ENCODE results near the gene GPAT2. TPM values are rescaled to one million over a fixed set of nuclear protein-coding genes. Genes with fewer than 3 reads are reported as not detected.
A peak's percentile ranks its signal among the peaks of the same experiment; 100 is the strongest.
"Not testable (repeated sequence)": the region's sequence is repeated elsewhere in the genome, so short reads cannot be mapped to it uniquely, and the experiment has no call there.

Gene GPAT2
- total and polyA plus RNA-seq, 2 of the 13 experiments (the other 11 are each of a cell fraction or from before 2014, with no cell fraction given): not detected

DNA sequence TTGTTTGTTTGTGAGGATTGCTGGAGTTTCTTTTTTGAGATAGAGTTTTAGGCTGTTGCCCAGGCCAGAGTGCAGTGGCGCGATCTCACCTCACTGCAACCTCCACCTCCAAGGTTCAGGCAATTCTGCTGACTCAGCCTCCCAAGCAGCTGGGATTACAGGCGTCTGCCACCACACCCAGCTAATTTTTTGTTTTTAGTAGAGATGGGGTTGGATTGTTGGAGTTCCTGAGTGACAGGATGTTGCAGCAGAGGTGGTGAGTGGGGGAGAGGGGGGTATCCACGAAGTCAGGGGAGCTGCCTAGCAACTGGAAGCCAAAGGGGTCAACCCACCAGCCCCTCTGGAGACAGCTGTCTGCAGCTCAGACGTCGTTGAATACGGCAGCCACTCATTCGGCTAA is 35.2 kb upstream of the GPAT2 start:
- H3K36me3 ChIP-seq (replicated peaks in 1 of 2; ENCODE audit: control insufficient read depth in 1 of 2, insufficient read depth in 2 of 2, low read length in 2 of 2); ATAC-seq; H3K27me3 ChIP-seq (ENCODE audit: control insufficient read depth in 1 of 2, insufficient read depth in 2 of 2, low read length in 2 of 2); H3K9me3 ChIP-seq (ENCODE audit: low read length); CTCF ChIA-PET (ENCODE audit: low intra/inter-chr PET ratio, low total read pairs); H4K20me1 ChIP-seq (ENCODE audit: insufficient read depth, low read length); DNase-seq (ENCODE audit: low spot score); FAIRE-seq; BruUV-seq (replicated peaks); H3K4me2 ChIP-seq (ENCODE audit: low read depth, low read length); H3K27ac ChIP-seq (ENCODE audit: extremely low read length, insufficient read depth, low read length); H3K9ac ChIP-seq (ENCODE audit: insufficient read depth, low read depth, low read length); H2AFZ ChIP-seq (ENCODE audit: low read length); H3K4me3 ChIP-seq (replicated peaks in 1 of 3; ENCODE audit: insufficient read depth in 1 of 3, low read depth in 2 of 3, low read length in 3 of 3); POLR2A ChIA-PET; H3K79me2 ChIP-seq (ENCODE audit: insufficient read depth, low read length): not testable (repeated sequence)
- H3K4me1 ChIP-seq (ENCODE audit: insufficient read depth, low read length): peaks cover 48% of the 10 kb centered on the region
- intact Hi-C loops (cut with micrococcal nuclease; ENCODE audit: unreplicated experiment): loop anchor here (10.0 kb wide), 1 partner anchor 45 kb away; the partner anchor contains the start of gene ADRA2B
- WGBS (ENCODE audit: low lambda C conversion rate): 46% methylated on average over 6 of the region's 8 CpGs
- 0 out of 2 replicates have a peak, but pooled peaks have one; percentile 11 for TF ChIP-seq MAFF (IDR thresholded peaks at IDR 0.05; ENCODE audit: low read depth, low read length)
- in situ Hi-C loops (cut with HindIII; ENCODE audit: extremely low pct_ligation_motif_present, low pct_unique_long_range_greater_than_20kb): loop anchor here (25.0 kb wide), 1 partner anchor 1592 kb away; the partner anchor contains the start of genes ACTR1B and C2orf92

DNA sequence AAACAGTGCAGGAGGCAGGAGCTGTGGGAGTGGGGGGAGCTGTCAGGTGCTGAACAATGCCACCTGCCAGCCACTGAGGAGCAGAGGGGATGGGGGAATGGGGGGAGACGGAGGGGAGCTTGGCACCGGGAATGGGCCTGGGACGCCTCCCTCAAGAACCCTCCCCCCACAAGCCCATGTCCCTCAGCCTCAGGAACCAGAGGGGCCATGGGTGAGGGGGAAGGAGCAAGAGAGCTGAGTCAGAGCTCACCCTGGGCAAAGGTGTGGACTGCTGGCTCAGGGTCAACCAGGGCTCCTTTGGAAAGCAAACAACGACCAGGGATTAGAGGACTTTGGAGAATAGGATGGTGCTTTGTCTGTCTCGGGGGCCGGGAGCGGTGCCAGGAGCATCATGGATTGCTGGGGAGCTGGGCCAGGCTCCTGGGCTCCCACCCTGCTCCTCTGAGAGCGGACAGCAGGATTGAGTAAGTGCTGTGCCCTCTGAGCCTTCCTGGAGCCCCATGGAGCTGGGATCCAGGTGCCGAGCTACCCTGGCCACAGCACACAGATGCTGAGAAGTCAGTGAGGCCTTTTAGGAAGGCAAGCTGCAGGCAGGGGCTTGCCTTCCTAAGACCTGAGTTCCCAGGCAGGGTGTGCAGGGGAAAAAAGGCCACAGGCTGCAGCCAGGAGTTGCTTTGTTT is 33.3 kb upstream of the GPAT2 start:
- DNase-seq (ENCODE audit: low spot score): peak; percentile 98
- H3K27me3 ChIP-seq (ENCODE audit: control insufficient read depth in 1 of 2, insufficient read depth in 2 of 2, low read length in 2 of 2); H2AFZ ChIP-seq (ENCODE audit: low read length); H3K9ac ChIP-seq (ENCODE audit: insufficient read depth, low read depth, low read length); H3K36me3 ChIP-seq (replicated peaks in 1 of 2; ENCODE audit: control insufficient read depth in 1 of 2, insufficient read depth in 2 of 2, low read length in 2 of 2); BruUV-seq (replicated peaks); H4K20me1 ChIP-seq (ENCODE audit: insufficient read depth, low read length); H3K9me3 ChIP-seq (ENCODE audit: low read length); CTCF ChIA-PET (ENCODE audit: low intra/inter-chr PET ratio, low total read pairs); H3K79me2 ChIP-seq (ENCODE audit: insufficient read depth, low read length); TF ChIP-seq CREM (CRISPR knock-in tag; IDR thresholded peaks at IDR 0.05): not testable (repeated sequence)
- ATAC-seq: peak; percentile 87
- peak overlapping the region; percentile 38 for H3K4me2 ChIP-seq (ENCODE audit: low read depth, low read length)
- H3K4me1 ChIP-seq (ENCODE audit: insufficient read depth, low read length): peaks cover 60% of the 10 kb centered on the region
- POLR2A ChIA-PET: interaction anchor here (0.8 to 1.7 kb wide), 6 partner anchors 1578 to 1630 kb away, joined by 3 to 25 read pairs (median 4); partner anchors contain the start of genes ACTR1B and COX5B
- 4% methylated on average over 8 of the region's 9 CpGs for whole genome bisulfite sequencing (ENCODE audit: low lambda C conversion rate)
- intact Hi-C loops (cut with micrococcal nuclease; ENCODE audit: unreplicated experiment): loop anchor here (10.0 kb wide), 1 partner anchor 47 kb away; the partner anchor contains the start of gene ADRA2B
- in situ Hi-C loops (cut with HindIII; ENCODE audit: extremely low pct_ligation_motif_present, low pct_unique_long_range_greater_than_20kb): loop anchor here (25.0 kb wide), 1 partner anchor 1594 kb away; the partner anchor contains the start of genes ACTR1B and C2orf92
- peak; percentile 83 for FAIRE-seq
- peak overlapping the region; percentile 48 for H3K27ac ChIP-seq (ENCODE audit: extremely low read length, insufficient read depth, low read length)
- peak overlapping the region in 1 of 3 experiments; percentile 25; a peak in 2 of 6 replicates for H3K4me3 ChIP-seq (replicated peaks in 1 of 3; ENCODE audit: insufficient read depth in 1 of 3, low read depth in 2 of 3, low read length in 3 of 3)
- TF ChIP-seq CREM (IDR thresholded peaks at IDR 0.05): peak; percentile 58; the same call in 1 of the 2 replicates
- 0 out of 2 replicates have a peak, but pooled peaks have one; percentile 42 for TF ChIP-seq CBFB (CRISPR knock-in tag; IDR thresholded peaks at IDR 0.05)
- TF ChIP-seq DPF2 (CRISPR knock-in tag; IDR thresholded peaks at IDR 0.05; ENCODE audit: borderline replicate concordance, low read depth): 0 out of 2 replicates have a peak, but pooled peaks have one; percentile 39
- TF ChIP-seq GATAD1 (CRISPR knock-in tag; IDR thresholded peaks at IDR 0.05): peak; percentile 52; the same call in 1 of the 2 replicates
- TF ChIP-seq ZNF609 (CRISPR knock-in tag; IDR thresholded peaks at IDR 0.05; ENCODE audit: borderline replicate concordance): peak; percentile 61; the same call in 1 of the 2 replicates
- peak; percentile 52; the same call in 1 of the 2 replicates for TF ChIP-seq ZNF12 (CRISPR knock-in tag; IDR thresholded peaks at IDR 0.05)
- peak; percentile 47 for TF ChIP-seq ASH2L (IDR thresholded peaks at IDR 0.05; ENCODE audit: insufficient read length, low read depth, low read length)
- TF ChIP-seq, protein P1, sequence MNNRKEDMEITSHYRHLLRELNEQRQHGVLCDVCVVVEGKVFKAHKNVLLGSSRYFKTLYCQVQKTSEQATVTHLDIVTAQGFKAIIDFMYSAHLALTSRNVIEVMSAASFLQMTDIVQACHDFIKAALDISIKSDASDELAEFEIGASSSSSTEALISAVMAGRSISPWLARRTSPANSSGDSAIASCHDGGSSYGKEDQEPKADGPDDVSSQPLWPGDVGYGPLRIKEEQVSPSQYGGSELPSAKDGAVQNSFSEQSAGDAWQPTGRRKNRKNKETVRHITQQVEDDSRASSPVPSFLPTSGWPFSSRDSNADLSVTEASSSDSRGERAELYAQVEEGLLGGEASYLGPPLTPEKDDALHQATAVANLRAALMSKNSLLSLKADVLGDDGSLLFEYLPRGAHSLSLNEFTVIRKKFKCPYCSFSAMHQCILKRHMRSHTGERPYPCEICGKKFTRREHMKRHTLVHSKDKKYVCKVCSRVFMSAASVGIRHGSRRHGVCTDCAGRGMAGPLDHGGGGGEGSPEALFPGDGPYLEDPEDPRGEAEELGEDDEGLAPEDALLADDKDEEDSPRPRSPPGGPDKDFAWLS (CRISPR knock-in tag; IDR thresholded peaks at IDR 0.05; ENCODE audit: borderline replicate concordance): 0 out of 2 replicates have a peak, but pooled peaks have one; percentile 45

Data from HepG2 (cell line).